OCI-LY3 (cell line): ENCODE measurements around the gene RCAN3.
A peak's percentile ranks its signal among the peaks of the same experiment; 100 is the strongest.

Experiments
- H2AFZ ChIP-seq: fragments of 200-600, 300-600 bp; shearing (Covaris generic); 2 replicates; pipeline ENCODE4 v1.6.0; 2014; ENCODE audit warnings: antibody characterized with exemption, low read depth, low read length
- H3K27ac ChIP-seq: fragments of 200-600, 300-600 bp; sonication (generic); 2 replicates; pipeline ENCODE4 v1.5.1; 2014; ENCODE audit warnings: mild to moderate bottlenecking, low read length, moderate library complexity, mixed read lengths
- H3K27me3 ChIP-seq: fragments of 200-600, 300-600 bp; sonication (generic); 2 replicates; pipeline ENCODE4 v1.6.1; 2014; ENCODE audit warnings: low read depth, low read length, mixed read lengths
- H3K36me3 ChIP-seq: fragments of 200-600, 300-600 bp; sonication (generic); replicated peaks from 2 replicates; pipeline ENCODE3; 2014; ENCODE audit warnings: low read depth, low read length, mixed read lengths
- H3K4me1 ChIP-seq: fragments of 300-600, 200-600 bp; sonication (generic); 2 replicates; pipeline ENCODE4 v1.6.1; 2014; ENCODE audit warnings: low read length, mixed read lengths
- H3K4me2 ChIP-seq: fragments of 200-600, 300-600 bp; sonication (generic); 2 replicates; pipeline ENCODE4 v1.6.1; 2014; ENCODE audit warnings: low read length, mixed read lengths
- H3K4me3 ChIP-seq: fragments of 300-600, 200-600 bp; sonication (generic); 2 replicates; pipeline ENCODE4 v1.5.1; 2014; ENCODE audit warnings: antibody characterized with exemption, mild to moderate bottlenecking, low read length, moderate library complexity
- H3K79me2 ChIP-seq: fragments of 300-600, 200-600 bp; shearing (Covaris generic); 2 replicates; pipeline ENCODE4 v1.6.1; 2014; ENCODE audit warnings: mild to moderate bottlenecking, low read length, mixed read lengths
- H3K9ac ChIP-seq: fragments of 300-600, 200-600 bp; shearing (Covaris generic); 2 replicates; pipeline ENCODE4 v1.6.0; 2014; ENCODE audit warnings: mild to moderate bottlenecking, low read length, moderate library complexity
- H3K9me3 ChIP-seq: fragments of 200-600, 300-600 bp; shearing (Covaris generic); 2 replicates; pipeline ENCODE4 v1.6.1; 2014; ENCODE audit warnings: low read length, mixed read lengths; ENCODE audit not compliant: insufficient read depth
- H4K20me1 ChIP-seq: fragments of 200-600, 300-600 bp; sonication (generic); 2 replicates; pipeline ENCODE4 v1.6.1; 2016; ENCODE audit warnings: low read length, mixed read lengths; ENCODE audit not compliant: insufficient read depth
- CTCF ChIP-seq: fragments of 200-600, 300-600 bp; sonication (generic); IDR thresholded peaks from 2 replicates; pipeline ENCODE4 v1.5.1; 2014; ENCODE audit warnings: antibody characterized with exemption, low read length, low read depth
- EZH2phosphoT487 ChIP-seq: fragments of 200-600 bp; shearing (Covaris generic); IDR thresholded peaks from 2 replicates; pipeline ENCODE4 v1.6.1; 2018; ENCODE audit warnings: antibody characterized with exemption, mixed run types, low read depth

Gene RCAN3

GRCh38 chr1:24580756-24581155, 78.1 kb downstream of the RCAN3 start:
- Histone ChIP-seq H3K27me3 (peaks cover 7% of the 10 kb centered on the region), H4K20me1 (no peaks in the 10 kb centered on the region), H3K4me2 (no peak overlapping the region), H3K36me3 (no peaks in the 10 kb centered on the region), H3K79me2 (no peaks in the 10 kb centered on the region), H3K27ac (no peak overlapping the region), H3K9ac (no peak overlapping the region), H2AFZ (no peak overlapping the region), H3K9me3 (no peaks in the 10 kb centered on the region), H3K4me3 (no peak overlapping the region), H3K4me1 (peaks cover 6% of the 10 kb centered on the region; the same call in 1 of the 2 replicates)
- TF ChIP-seq EZH2phosphoT487 (no peak), CTCF (no peak)

GRCh38 chr1:24584171-24584647, 81.6 kb downstream of the RCAN3 start:
- peaks cover 9% of the 10 kb centered on the region for H3K27me3 ChIP-seq
- no peak overlapping the region for H3K27ac ChIP-seq
- no peak overlapping the region for H3K4me2 ChIP-seq
- no peak overlapping the region for H2AFZ ChIP-seq
- no peaks in the 10 kb centered on the region for H3K79me2 ChIP-seq
- no peak overlapping the region for H3K4me3 ChIP-seq
- H3K36me3 ChIP-seq = no peaks in the 10 kb centered on the region
- H4K20me1 ChIP-seq = no peaks in the 10 kb centered on the region
- H3K9ac ChIP-seq = no peak overlapping the region
- H3K9me3 ChIP-seq = no peaks in the 10 kb centered on the region
- TF ChIP-seq EZH2phosphoT487 = no peak
- TF ChIP-seq CTCF = no peak
- peaks cover 11% of the 10 kb centered on the region; the same call in 1 of the 2 replicates for H3K4me1 ChIP-seq

GRCh38 chr1:24586119-24586518, 83.5 kb downstream of the RCAN3 start:
- Histone ChIP-seq H3K27ac (no peak overlapping the region), H3K4me1 (peaks cover 11% of the 10 kb centered on the region; the same call in 1 of the 2 replicates), H3K27me3 (peaks cover 9% of the 10 kb centered on the region), H2AFZ (no peak overlapping the region), H3K79me2 (no peaks in the 10 kb centered on the region), H3K9me3 (no peaks in the 10 kb centered on the region), H3K4me2 (no peak overlapping the region), H3K9ac (no peak overlapping the region), H3K4me3 (no peak overlapping the region), H4K20me1 (no peaks in the 10 kb centered on the region), H3K36me3 (no peaks in the 10 kb centered on the region)
- TF ChIP-seq CTCF = no peak
- no peak for TF ChIP-seq EZH2phosphoT487

- peaks cover 9% of the 10 kb centered on the region for H3K27me3 ChIP-seq
- TF ChIP-seq EZH2phosphoT487 (no peak), CTCF (peak; percentile 64)
- no peaks in the 10 kb centered on the region for H3K9me3 ChIP-seq
- H2AFZ ChIP-seq = peak overlapping the region; percentile 98
- H3K4me3 ChIP-seq = peak overlapping the region; percentile 73
- no peak overlapping the region for H3K27ac ChIP-seq
- no peaks in the 10 kb centered on the region for H4K20me1 ChIP-seq
- peak overlapping the region; percentile 83 for H3K4me2 ChIP-seq
- H3K79me2 ChIP-seq = no peaks in the 10 kb centered on the region
- H3K36me3 ChIP-seq = no peaks in the 10 kb centered on the region
- peaks cover 11% of the 10 kb centered on the region; the same call in 1 of the 2 replicates for H3K4me1 ChIP-seq
- H3K9ac ChIP-seq = peak overlapping the region; percentile 54
Observed at GRCh38 chr1:24586970-24587820, 84.6 kb downstream of the RCAN3 start.
